Pancreas (tissue), 10 donors: ENCODE results near the gene ARPC4. TPM values are rescaled to one million over a fixed set of nuclear protein-coding genes. Genes with fewer than 3 reads are reported as not detected.
A peak's percentile ranks its signal among the peaks of the same experiment; 100 is the strongest.

Experiments used
- ATAC-seq, 4 donors: fragments of 200-7000 bp; cut with Tn5 transposase; one replicate each; pipeline versions ENCODE4 v1.8.0 to v1.9.1; 2020; ENCODE audit warnings: mild to moderate bottlenecking in 4 of 4, moderate library complexity in 4 of 4
- DNase-seq, 6 donors: peaks; one replicate each; pipeline ENCODE4 v3.0.0-alpha.2; 2020
- FAIRE-seq: peaks from 2 replicates; lab custom pipeline; 2012; peaks lifted over from hg19 to GRCh38; lab: Jason Lieb, UNC
- H3K27ac ChIP-seq, 4 donors: fragments of 200-600 bp; sonication (generic); 1 replicate in 3 of 4; 2 replicates in 1 of 4; pipeline versions ENCODE4 v1.5.0 to v1.8.0; 2020
- H3K27me3 ChIP-seq, 4 donors: fragments of 200-600 bp; one replicate each; pipeline ENCODE4 v1.8.0; 2021
- H3K36me3 ChIP-seq, 3 donors: fragments of 200-600 bp; sonication (generic) in 1 of 3; one replicate each; pipeline versions ENCODE4 v1.5.0 to v1.8.0; 2020 to 2021
- H3K4me1 ChIP-seq, 3 donors: fragments of 200-600 bp; one replicate each; pipeline ENCODE4 v1.8.0; 2021
- H3K4me3 ChIP-seq, 4 donors: fragments of 200-600 bp; sonication (generic) in 2 of 4; one replicate each; pipeline versions ENCODE4 v1.5.0 to v1.8.0; 2020 to 2021
- H3K9me3 ChIP-seq, 4 donors: fragments of 200-600 bp; one replicate each; pipeline ENCODE4 v1.8.0; 2021
- WGBS, 2 donors: extraction: QIAGEN DNeasy Blood & Tissue Kit; methylation state at CpG; one replicate each; pipeline ENCODE4 v1.1.7; 2013; 5-methylcytosine and 5-hydroxymethylcytosine counted together
- intact Hi-C, 3 donors: fragments of 100-400 bp; cut with DNase I; formaldehyde crosslinking; loops; one replicate each; pipeline versions ENCODE4 v1.11.1 to v1.14.2; 2022
- polyA plus RNA-seq, 2 donors: library from polyadenylated mRNA; stranded (reverse); fragments of 200-250 nt; gene quantifications; one replicate each; pipeline ENCODE4 v1.2.3, GENCODE V29; 2013
- total RNA-seq, 6 donors: library from RNA; stranded (reverse); fragmentation: NEBNext Ultra II Directional in 4 of 6; extraction: Animal tissue kit (Norgen Biotek cat#: 25700) in 4 of 6; gene quantifications; one replicate each; pipeline versions ENCODE4 v1.2.1 to v1.2.4, GENCODE V29; 2021 to 2023
- TF ChIP-seq, protein P1 (sequence below), 4 donors: fragments of 200-600 bp; sonication (generic) in 3 of 4; IDR thresholded peaks; one replicate each; pipeline versions ENCODE4 v1.5.0 to v1.8.0; 2021; ENCODE audit warnings: antibody characterized with exemption in 4 of 4
- donor health status: healthy with polysubstance abuse.
- donor health status: DM: no; HTN: no; CAD: no; lungs with moderate emphysema.
- donor health status: DM: no; HTN: no; CAD: no.
- donor health status: control.
- donor health status: control.
- donor health status: Bipolar disorder and iron deficiency.
- donor health status: DM: yes; HTN: yes; CAD: no.
- donor health status: DM: no; HTN: no; CAD: no.
- donor health status: DM: no; HTN: no; CAD: no.
- donor health status: DM: yes; HTN: yes; CAD: no.

Gene ARPC4
- total and polyA plus RNA-seq, 8 donors, result 35.0 to 72.6 (median 46.8) TPM

DNA sequence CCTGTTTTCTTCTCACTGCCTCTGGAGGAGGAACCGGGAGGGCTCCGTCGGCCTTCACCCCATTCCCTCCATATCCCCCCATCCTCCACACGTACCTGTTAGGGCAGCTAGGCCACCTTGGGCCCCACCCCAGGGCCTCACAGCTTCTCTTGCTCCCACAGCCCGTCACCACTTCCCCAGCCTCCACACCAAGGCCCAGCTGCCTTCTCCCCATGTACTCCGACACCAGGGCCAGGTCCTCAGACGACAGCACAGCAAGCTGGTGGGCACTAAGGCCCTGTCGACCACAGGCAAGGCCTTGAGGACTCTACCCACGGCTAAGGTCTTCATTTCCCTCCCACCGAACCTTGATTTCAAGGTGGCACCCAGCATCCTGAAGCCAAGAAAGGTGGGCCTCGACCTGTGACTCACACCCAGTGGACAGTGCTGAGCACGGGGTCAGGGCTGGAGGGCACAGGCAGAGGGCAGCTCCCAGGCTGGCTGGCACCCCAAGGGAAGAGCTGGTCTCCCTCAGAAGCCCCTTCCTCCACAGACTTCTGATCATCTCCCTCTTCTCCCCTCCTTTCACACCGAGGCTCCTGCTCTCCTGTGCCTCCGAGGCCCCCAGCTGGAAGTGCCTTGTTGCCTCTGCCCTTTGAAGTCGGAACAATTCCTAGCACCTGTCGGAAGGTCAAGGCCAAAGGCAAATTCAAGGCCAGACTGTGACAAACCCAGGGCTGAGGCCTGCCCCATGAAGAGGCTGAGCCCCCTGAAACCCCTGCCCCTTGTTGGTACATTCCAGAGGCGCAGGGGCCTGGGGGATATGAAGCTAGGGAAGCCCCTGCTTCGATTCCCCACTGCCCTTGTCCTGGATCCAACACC is 41.9 kb downstream of the ARPC4 start:
- DNase-seq (no peak), FAIRE-seq (no peak), ATAC-seq (no peak)
- H3K4me1 ChIP-seq, result peaks cover 0 to 8% (median 0%) of the 10 kb centered on the region in 3 donors
- H3K27me3 ChIP-seq, result no peaks in the 10 kb centered on the region
- no peak overlapping the region for H3K27ac ChIP-seq
- intact Hi-C loops, result no loop called here
- no peaks in the 10 kb centered on the region for H3K9me3 ChIP-seq
- 74 to 83% methylated on average over 18 of the region's 18 CpGs for WGBS, 2 donors
- TF ChIP-seq, protein P1, sequence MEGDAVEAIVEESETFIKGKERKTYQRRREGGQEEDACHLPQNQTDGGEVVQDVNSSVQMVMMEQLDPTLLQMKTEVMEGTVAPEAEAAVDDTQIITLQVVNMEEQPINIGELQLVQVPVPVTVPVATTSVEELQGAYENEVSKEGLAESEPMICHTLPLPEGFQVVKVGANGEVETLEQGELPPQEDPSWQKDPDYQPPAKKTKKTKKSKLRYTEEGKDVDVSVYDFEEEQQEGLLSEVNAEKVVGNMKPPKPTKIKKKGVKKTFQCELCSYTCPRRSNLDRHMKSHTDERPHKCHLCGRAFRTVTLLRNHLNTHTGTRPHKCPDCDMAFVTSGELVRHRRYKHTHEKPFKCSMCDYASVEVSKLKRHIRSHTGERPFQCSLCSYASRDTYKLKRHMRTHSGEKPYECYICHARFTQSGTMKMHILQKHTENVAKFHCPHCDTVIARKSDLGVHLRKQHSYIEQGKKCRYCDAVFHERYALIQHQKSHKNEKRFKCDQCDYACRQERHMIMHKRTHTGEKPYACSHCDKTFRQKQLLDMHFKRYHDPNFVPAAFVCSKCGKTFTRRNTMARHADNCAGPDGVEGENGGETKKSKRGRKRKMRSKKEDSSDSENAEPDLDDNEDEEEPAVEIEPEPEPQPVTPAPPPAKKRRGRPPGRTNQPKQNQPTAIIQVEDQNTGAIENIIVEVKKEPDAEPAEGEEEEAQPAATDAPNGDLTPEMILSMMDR (IDR thresholded peaks at IDR 0.05), result no peak
- no peak overlapping the region for H3K4me3 ChIP-seq
- no peaks in the 10 kb centered on the region for H3K36me3 ChIP-seq

DNA sequence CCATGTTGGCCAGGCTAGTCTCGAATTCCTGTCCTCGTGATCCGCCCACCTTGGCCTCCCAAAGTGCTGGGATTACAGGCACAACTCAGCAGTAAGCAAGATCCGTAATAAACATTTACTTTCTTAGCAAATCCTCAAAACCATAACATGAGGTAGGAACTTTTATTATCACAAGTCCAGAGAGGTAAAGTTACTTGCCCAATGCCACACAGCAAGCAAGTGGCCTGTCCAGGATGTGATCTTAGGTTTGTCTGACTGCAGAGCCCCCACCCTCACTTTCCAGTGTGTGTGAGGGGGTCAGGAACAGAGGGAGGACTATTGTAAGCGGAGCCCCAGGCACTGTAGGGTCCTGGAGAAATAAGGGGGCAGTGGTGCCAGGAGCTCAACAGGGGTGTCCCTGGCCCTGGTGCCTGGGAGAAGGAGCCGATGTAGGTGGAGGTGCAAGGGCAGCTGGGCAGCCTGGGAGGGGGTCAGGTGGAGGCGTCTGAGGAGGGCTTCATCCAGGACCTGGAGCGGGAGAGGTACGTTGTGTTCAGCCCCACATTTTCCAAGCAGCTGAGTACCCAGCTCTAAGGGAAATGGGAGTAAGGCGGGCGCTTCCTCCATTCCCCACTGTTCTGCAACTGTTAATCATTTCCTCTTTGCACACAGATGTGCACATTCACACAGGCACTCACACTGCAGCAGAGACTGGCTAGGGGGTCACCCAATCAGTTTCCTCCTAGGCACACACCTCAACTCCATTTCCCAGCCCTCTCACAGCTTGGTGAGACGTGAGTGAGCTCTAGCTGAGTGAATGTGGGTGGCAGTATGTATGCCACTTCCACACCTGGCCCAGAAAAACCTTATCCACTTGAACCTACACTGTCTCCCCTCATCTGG is 45.1 kb downstream of the ARPC4 start:
- H3K27ac ChIP-seq, result peak overlapping the region; percentile 47 to 73 (median 66)
- no peaks in the 10 kb centered on the region for H3K27me3 ChIP-seq
- DNase-seq (peak in 4 of 6 donors; percentile 59 to 82 (median 74)), FAIRE-seq (no peak), ATAC-seq (peak; percentile 91 to 96 (median 95))
- H3K9me3 ChIP-seq, result no peaks in the 10 kb centered on the region
- intact Hi-C loops, result no loop called here
- H3K4me3 ChIP-seq, result no peak overlapping the region
- TF ChIP-seq, protein P1 (IDR thresholded peaks at IDR 0.05), result no peak
- 57 to 61% methylated on average over 12 of the region's 12 CpGs for WGBS, 2 donors
- peaks cover 0 to 14% (median 5%) of the 10 kb centered on the region in 3 donors for H3K4me1 ChIP-seq
- H3K36me3 ChIP-seq, result peaks cover 0 to 15% (median 0%) of the 10 kb centered on the region in 3 donors

DNA sequence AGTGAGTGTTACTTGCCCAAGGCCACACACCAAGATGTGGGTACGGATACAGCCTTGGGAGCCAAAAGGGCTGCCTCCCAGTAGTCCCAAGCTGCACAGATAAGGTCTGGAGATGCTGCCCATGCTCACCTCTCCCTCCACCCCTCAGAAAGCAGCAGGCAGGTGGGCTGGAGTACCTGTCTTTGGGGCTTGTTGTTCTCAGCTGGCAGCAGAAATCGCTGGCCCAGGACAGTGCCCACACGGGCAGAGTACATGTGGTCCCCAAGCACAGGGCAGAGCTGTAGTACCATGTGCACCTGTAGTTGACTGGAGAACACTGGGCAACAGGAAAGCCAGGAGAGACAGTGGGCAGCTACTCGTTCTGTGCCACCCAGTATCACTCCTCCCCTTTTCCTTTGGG is 46.0 kb downstream of the ARPC4 start:
- TF ChIP-seq, protein P1 (IDR thresholded peaks at IDR 0.05), result no peak
- WGBS, 2 donors, result 71 to 79% methylated on average over 4 of the region's 4 CpGs
- Histone ChIP-seq H3K36me3 (peaks cover 0 to 15% (median 0%) of the 10 kb centered on the region in 3 donors), H3K4me3 (no peak overlapping the region), H3K4me1 (peaks cover 0 to 15% (median 5%) of the 10 kb centered on the region in 3 donors), H3K27ac (peak overlapping the region; percentile 47 to 73 (median 66)), H3K27me3 (no peaks in the 10 kb centered on the region), H3K9me3 (no peaks in the 10 kb centered on the region)
- no peak for DNase-seq
- no peak for FAIRE-seq
- intact Hi-C loops, result no loop called here
- no peak for ATAC-seq

DNA sequence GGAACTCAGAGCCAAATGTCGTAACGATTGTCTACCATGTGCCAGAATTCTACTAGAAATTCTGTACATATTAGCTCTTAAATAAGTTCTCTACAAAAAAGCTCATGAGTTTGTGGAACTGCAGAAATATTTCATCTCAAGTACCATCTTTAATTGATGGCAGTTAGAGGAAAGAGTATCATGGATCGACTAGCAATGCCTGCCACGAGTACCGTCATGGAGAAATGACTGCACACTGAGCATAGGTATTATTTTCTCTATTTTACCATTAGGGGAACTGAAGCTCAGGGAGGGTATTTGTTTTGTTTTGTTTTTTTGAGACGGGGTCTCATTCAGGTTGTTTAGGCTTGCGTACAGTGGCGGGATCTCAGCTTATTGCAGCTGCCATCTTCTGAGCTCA is 48.1 kb downstream of the ARPC4 start:
- DNase-seq (no peak), ATAC-seq (no peak), FAIRE-seq (no peak)
- H3K27ac ChIP-seq, result no peak overlapping the region
- TF ChIP-seq, protein P1 (IDR thresholded peaks at IDR 0.05), result no peak
- H3K36me3 ChIP-seq, result peaks cover 0 to 15% (median 0%) of the 10 kb centered on the region in 3 donors
- H3K4me1 ChIP-seq, result peaks cover 0 to 15% (median 5%) of the 10 kb centered on the region in 3 donors
- intact Hi-C loops, result no loop called here
- 83 to 84% methylated on average over 8 of the region's 8 CpGs for WGBS, 2 donors
- H3K27me3 ChIP-seq, result no peaks in the 10 kb centered on the region
- no peaks in the 10 kb centered on the region for H3K9me3 ChIP-seq
- H3K4me3 ChIP-seq, result no peak overlapping the region
